Measurements from ENCODE around the gene PRKCA.

- TF ChIP-seq YY1 (IDR thresholded peaks at IDR 0.05; ENCODE audit: insufficient read depth, insufficient read length) (no peak), ZNF274 (IDR thresholded peaks at IDR 0.05; ENCODE audit: low read depth, low read length) (no peak)
Observed at GRCh38 chr17:66663041-66663606, 360.7 kb downstream of the PRKCA start.

All from NT2/D1 (cell line).